ENCODE results near the gene NTN1.
"Not testable (repeated sequence)": the region's sequence is repeated elsewhere in the genome, so short reads cannot be mapped to it uniquely, and the experiment has no call there.

Gene NTN1

DNA sequence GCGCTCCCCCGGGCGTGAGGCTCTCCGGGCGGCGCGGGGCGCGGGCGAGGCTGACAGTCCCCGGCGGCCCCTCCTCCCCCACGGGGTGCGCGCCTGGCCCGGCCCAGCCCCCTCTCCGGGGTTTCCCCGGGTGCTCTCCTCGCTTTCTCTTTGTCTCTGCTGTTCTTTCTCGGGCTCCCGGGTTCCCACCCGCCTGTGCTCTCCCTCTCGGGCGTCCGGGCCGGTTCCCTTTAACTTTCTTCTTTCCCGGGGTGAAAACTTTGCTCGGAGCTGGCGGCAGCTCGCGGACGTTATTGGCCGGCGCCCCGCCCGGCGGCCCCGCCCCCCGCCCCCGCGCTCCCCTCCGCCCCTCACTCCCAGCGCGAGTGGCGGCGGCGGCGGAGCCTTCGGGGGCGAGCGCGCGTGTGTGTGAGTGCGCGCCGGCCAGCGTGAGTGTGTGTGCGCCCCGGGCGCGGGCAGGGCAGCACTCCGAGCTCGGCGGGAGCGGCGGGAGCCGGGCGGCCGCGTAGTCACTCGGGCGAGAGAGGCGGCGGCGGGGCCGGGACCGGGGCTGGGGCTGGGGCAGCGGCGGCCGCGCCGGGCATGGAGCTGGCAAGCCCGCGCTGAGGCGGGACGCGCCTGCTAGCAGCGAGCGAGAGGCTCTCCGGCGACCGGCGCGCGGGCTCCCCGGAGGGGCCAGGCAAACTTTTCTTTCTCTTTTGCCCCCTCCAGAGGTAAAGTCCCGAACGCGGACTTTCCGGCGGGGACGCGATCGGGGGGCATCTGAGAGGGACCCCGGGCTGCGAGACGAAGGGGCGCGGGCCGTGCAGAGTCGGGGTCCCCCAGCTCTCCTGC is at the start of gene NTN1:
Gene NTN1 (plus strand): TSS at position 353 of the 834 bp plus-strand sequence. CDS start 864 bp downstream, outside the sequence.
- no peak for DNase-seq

DNA sequence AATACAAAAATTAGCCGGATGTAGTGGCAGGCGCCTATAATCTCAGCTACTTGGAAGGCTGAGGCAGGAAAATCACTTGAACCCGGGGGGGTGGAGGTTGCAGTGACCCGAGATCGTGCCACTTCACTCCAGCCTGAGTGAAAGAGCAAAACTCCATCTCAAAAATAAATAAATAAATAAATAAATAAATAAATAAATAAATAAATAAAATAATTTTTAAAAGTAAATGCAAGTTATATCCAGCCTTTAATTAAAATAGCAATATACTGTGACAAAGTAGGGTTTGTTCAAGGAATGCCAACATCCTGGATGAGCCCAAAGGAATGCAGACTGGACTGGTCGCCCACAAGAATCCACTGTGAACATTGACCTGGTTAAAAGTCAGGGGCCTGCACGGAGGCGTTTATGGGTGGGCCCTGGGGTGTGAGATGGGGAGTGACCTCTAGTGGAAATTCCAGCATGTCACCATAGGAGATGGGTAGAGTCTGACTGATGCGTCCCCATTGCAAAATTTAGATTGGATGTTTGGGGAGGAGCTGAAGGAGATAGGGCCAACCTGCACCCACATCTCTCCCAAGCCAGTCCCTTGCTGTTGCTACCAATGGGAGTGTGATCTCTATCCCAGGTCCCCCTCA is 46.1 kb upstream of the NTN1 start:
- DNase-seq, result no peak

- no peak for DNase-seq
These were observed 44.7 kb upstream of the NTN1 start for GRCh38 chr17:8976638-8977037.

DNA sequence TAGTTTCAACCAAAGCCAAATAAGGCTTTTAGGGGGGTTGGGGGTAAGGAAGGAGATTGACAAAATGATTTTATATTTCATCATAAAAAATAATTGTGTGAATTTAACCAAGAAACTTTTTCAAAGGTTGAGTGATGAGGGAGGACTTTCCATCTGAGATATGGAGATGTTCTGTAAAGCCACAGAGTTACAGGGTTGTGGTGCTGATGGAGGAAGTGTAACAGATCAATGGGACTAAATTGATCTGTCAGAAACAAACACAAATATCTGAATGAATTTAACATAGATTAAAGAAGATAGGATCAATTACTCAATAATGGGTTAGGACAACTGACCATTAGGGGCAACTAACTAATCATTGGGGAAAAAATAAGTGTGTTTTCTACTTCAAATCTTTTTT is 41.6 kb upstream of the NTN1 start:
- DNase-seq, result no peak

- no peak for DNase-seq
These were observed 39.9 kb upstream of the NTN1 start for GRCh38 chr17:8981443-8981842.

DNA sequence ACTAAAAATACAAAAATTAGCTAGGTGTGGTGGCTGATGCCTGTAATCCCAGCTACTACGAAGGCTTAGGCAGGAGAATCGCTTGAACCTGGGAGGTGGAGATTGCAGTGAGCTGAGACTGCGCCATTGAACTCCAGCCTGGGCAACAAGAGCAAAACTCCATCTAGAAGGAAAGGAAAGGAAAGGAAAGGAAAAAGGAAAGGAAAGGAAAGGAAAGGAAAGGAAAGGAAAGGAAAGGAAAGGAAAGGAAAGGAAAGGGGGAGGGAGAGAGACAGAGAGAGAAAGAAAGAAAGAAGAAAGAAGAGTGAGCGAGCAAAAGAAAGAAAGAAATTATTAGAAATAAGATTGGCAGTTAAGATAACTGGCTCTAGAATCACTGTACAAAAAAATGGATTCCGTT is 37.1 kb upstream of the NTN1 start:
- DNase-seq, result not testable (repeated sequence)

GRCh38 chr17:8985054-8985701 is 36.1 kb upstream of the NTN1 start:
- no peak for DNase-seq

- DNase-seq, result no peak
These were observed 35.0 kb upstream of the NTN1 start for GRCh38 chr17:8986295-8986694.

GRCh38 chr17:8988263-8988935 is 32.9 kb upstream of the NTN1 start:
- not testable (repeated sequence) for DNase-seq

GRCh38 chr17:8991514-8992285 is 29.6 kb upstream of the NTN1 start:
- DNase-seq, result peak; percentile 10 to 43

DNA sequence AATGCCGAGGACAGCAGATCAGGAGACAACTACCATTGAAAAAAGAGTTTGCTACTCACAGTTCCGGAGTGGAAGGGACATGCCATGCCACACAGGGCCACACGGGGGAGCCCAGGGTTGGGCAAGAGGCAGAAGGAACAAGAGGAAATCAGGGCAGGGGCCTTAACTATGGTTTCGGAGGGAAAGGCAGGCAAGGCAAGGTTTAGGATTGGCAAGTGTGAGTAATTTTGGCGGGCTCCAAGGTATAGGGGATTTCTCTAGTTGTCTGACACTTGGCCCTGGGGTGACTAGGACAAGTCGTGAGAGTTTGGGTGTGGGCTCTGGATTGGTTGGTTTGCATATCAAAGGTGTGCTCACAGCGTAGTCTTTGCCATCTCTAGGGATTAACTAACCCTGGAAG is 27.0 kb upstream of the NTN1 start:
- DNase-seq, result peak in 1 of 2 experiments; percentile 10

GRCh38 chr17:8995711-8996110 is 25.6 kb upstream of the NTN1 start:
- no peak for DNase-seq

GRCh38 chr17:8997994-8998628 is 23.2 kb upstream of the NTN1 start:
- DNase-seq, result peak; percentile 1 to 41

DNA sequence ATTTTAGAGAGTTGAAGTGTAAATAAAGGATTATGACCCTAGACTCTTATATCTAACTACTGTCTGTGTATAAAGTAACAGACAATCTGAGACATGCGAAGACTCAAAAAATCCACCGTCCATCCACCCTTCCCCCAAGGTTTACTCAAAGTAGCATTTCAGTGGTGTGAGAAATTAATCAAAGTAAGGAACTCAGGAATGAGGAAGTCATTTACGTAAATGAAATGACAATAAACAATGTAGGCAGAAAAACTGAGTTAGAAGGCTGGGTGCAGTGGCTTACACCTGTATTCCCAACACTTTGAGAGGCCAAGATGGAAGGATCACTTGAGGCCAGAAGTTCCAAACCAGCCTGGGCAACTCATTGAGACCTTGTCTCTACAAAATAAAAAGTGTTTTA is 19.8 kb upstream of the NTN1 start:
- DNase-seq, result no peak

- DNase-seq, result no peak
These were observed 19.1 kb upstream of the NTN1 start for GRCh38 chr17:9002227-9002605.

DNA sequence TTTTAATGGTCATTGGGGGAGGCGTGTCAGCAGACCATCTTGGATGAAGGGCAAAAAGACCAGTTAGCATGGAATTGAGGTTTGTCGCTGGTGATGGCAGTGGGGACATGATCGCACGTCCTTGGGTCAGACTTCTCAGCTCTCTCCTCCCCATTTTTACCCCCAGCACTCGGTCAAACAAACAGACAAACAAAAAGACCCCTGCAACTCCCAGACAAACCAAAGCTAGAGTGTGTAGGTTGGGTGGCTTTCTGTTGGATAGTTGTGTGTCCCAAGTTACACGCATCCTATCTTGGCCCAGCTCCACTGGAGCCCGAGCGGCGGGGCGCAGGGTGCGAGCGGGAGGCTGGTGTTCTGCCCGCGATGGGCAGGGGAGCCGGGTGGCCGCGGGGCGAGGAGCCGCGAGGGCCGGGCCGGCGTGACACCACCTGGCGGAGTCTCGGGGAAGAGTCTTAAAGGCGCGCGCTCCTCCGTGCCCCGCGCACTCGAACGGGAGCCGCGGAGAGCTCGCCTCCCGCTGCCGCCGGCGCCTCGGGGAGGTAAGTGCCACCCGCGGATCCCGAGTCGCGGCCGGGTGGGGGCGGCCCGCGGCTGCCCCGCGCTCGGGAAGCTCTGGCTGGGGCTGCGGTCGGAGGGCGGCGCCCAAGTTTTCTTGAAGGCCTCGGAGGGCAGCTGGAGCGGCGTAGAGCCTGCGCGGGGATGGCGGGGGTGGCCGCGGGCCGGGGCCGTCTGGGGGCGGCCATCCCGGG is 18.5 kb upstream of the NTN1 start:
- DNase-seq, result no peak

DNA sequence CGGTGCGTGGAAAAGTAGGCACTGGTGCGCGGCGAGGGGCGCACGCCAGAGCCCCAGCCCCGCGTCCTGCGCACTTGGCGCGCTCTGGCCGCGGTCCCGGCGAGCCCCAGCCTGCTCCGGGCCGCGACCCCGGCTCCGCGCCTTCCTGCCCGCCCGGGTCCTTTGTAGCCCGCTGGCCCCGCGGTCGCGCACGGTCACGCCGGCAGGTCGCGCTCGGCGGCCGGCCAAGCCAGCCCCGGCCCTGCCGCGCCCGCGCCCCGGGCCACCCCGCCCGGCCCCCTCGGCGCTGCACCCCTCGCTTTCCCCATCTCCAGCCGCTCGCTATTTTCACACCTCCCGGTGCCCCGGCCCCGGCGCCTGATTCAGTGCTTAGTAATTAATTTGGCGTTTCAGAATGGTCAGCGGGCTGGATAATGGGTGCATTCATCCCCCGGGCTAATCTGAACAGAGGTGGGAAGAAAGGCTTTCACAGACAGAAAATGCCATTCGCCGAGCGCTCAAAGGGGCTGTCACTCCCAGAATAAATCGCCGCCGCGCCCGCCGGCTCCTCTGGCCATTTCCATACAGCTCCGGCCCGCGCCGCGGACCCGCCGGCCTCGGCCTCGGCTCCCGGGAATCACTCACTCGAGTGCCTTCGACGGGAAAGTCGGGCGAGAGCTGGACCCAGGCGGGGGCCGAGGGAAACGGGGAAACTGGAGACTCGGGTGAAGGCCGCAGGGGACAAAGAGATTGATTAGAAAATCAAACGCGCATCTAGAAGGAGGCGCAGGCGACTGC is 17.8 kb upstream of the NTN1 start:
- DNase-seq, result no peak

DNA sequence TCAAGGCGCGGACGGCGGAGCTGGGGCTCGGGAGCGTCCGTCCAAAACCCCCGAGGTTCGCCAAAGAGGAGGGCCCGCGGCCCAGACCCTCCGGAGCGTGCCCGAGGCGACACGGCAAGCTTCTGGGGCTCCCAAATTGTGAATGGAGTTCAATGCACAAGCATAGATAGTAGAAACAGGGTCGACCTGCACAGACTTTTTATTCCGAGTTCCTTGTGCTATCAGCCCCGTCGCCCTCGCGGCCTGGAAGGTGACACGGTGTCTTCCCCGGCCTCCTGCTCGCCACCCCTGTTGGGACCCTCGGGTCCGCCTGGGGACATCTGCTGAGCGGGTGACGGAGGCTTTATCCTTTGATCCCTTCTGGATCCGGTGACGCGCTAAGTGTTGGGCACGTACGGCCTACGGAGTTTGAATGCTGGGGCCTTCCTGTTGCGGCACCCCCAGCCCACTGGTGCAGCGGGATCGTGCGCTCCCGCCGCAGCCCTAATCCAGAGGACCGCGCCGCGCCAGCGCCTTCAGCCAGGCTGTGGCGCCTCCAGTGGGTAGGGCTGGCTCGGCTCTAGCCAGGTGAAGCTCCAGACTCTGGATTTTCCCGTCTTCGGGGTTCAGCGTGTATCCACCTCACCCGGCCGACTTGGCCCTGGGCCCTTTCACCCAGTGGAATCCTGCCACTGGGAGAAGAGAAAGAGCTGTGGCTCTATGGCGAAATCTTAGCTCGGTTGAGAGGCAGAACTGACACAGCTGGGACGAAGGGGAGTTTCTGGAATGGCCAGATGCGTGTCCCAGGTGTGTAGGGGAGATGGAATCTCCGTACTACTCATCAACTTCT is 17.0 kb upstream of the NTN1 start:
- DNase-seq, result no peak

GRCh38 chr17:9004961-9005285 is 16.4 kb upstream of the NTN1 start:
- DNase-seq, result no peak

Measured in NCI-H446 (cell line).